ENCODE data around the gene KLF1. TPM values are rescaled to one million over a fixed set of nuclear protein-coding genes. Genes with fewer than 3 reads are reported as not detected.

The KLF1 gene
- total and polyA plus RNA-seq, 2 of the 13 experiments (the other 11 are each of a cell fraction or from before 2014, with no cell fraction given), result not detected

DNA sequence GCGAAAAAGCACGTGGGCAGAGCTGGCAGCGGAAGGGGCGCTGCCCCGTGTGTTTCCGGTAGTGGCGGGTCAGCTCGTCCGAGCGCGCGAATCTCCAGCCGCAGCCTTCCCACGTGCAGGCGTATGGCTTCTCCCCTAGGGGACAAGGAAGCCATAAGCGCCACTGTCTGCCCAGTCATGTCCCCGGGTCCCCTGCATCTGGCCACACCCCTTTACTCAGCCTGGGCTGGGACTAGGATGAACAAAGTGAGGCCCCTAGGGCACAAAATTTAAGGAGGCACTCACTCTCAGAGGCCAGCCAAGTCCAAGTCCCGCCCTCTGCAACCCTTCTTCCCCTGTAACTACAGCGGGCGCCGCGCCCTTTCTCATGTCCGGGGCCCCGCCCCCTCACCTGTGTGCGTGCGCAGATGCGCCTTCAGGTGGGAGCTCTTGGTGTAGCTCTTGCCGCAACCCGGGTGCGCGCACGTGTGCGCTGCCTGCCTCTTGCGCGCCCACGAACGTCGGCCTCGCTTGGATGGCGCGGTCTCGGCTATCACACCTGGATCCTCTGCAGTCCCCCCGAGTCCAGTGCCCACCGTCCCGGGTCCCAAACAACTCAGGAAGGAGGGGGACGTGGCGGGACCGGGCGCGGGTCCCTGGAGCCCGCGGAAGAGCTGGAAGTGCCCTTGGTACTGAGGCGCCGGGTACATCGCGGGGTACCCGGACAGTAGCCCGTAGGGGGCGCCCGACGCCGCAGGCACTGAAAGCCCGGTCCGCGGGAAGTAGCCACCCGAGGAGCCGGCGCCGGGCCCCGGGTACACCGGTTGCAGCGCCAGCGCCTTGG, 1.9 kb downstream of the KLF1 start (continued):
- TF ChIP-seq, protein P1, sequence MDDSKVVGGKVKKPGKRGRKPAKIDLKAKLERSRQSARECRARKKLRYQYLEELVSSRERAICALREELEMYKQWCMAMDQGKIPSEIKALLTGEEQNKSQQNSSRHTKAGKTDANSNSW (CRISPR knock-in tag; IDR thresholded peaks at IDR 0.05; ENCODE audit: borderline replicate concordance), result no peak
- no peak for TF ChIP-seq GFI1 (CRISPR knock-in tag; IDR thresholded peaks at IDR 0.05; ENCODE audit: borderline replicate concordance)
- TF ChIP-seq EED (CRISPR knock-in tag; IDR thresholded peaks at IDR 0.05), result no peak
- TF ChIP-seq ZNF605 (CRISPR knock-in tag; IDR thresholded peaks at IDR 0.05), result no peak
- 0 out of 2 replicates have a peak, but pooled peaks have one; percentile 20 for TF ChIP-seq ZFP82 (CRISPR knock-in tag; IDR thresholded peaks at IDR 0.05; ENCODE audit: borderline replicate concordance)
- TF ChIP-seq, protein P2, sequence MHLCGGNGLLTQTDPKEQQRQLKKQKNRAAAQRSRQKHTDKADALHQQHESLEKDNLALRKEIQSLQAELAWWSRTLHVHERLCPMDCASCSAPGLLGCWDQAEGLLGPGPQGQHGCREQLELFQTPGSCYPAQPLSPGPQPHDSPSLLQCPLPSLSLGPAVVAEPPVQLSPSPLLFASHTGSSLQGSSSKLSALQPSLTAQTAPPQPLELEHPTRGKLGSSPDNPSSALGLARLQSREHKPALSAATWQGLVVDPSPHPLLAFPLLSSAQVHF (CRISPR knock-in tag; IDR thresholded peaks at IDR 0.05), result no peak
- 0 out of 2 replicates have a peak, but pooled peaks have one; percentile 25 for TF ChIP-seq ZNF292 (CRISPR knock-in tag; IDR thresholded peaks at IDR 0.05; ENCODE audit: borderline replicate concordance, low read depth)
- no peak for TF ChIP-seq NFIC (IDR thresholded peaks at IDR 0.05; ENCODE audit: low read length)
- TF ChIP-seq HIC2 (CRISPR knock-in tag; IDR thresholded peaks at IDR 0.05; ENCODE audit: low read depth), result no peak
- TF ChIP-seq SNAPC5 (CRISPR knock-in tag; IDR thresholded peaks at IDR 0.05; ENCODE audit: borderline replicate concordance), result no peak
- no peak for TF ChIP-seq ZNF616 (CRISPR knock-in tag; IDR thresholded peaks at IDR 0.05; ENCODE audit: low read depth)
- TF ChIP-seq ZNF879 (CRISPR knock-in tag; IDR thresholded peaks at IDR 0.05), result no peak
- no peak for TF ChIP-seq TP53 (CRISPR knock-in tag; conservative IDR thresholded peaks at IDR 0.05)
- TF ChIP-seq ZNF251 (CRISPR knock-in tag; IDR thresholded peaks at IDR 0.05), result no peak
- TF ChIP-seq ZNF382 (CRISPR knock-in tag; IDR thresholded peaks at IDR 0.05; ENCODE audit: borderline replicate concordance), result no peak
- no peak for TF ChIP-seq ZFP36L2 (CRISPR knock-in tag; IDR thresholded peaks at IDR 0.05)
- TF ChIP-seq PATZ1 (CRISPR knock-in tag; IDR thresholded peaks at IDR 0.05), result no peak
- TF ChIP-seq BHLHE40 (IDR thresholded peaks at IDR 0.05; ENCODE audit: low read length), result no peak
- TF ChIP-seq SNRNP70 (IDR thresholded peaks at IDR 0.05; ENCODE audit: low read depth, low read length), result no peak
- TF ChIP-seq CHCHD3 (CRISPR knock-in tag; IDR thresholded peaks at IDR 0.05), result no peak
- no peak for TF ChIP-seq GZF1 (CRISPR knock-in tag; IDR thresholded peaks at IDR 0.05)
- peak; percentile 65 for TF ChIP-seq STAG1 (CRISPR knock-in tag; IDR thresholded peaks at IDR 0.05)
- TF ChIP-seq REPIN1 (CRISPR knock-in tag; IDR thresholded peaks at IDR 0.05; ENCODE audit: borderline replicate concordance, low read depth), result no peak
- no peak for TF ChIP-seq NCOA2 (CRISPR knock-in tag; IDR thresholded peaks at IDR 0.05)
- TF ChIP-seq TBX2 (CRISPR knock-in tag; IDR thresholded peaks at IDR 0.05; ENCODE audit: borderline replicate concordance), result no peak
- no peak for TF ChIP-seq AHR (CRISPR knock-in tag; IDR thresholded peaks at IDR 0.05)
